ENCODE data around the gene GALNTL6. TPM values are rescaled to one million over a fixed set of nuclear protein-coding genes. Genes with fewer than 3 reads are reported as not detected.

The GALNTL6 gene
- total RNA-seq, 1 experiment from 2014 or later: not detected

DNA sequence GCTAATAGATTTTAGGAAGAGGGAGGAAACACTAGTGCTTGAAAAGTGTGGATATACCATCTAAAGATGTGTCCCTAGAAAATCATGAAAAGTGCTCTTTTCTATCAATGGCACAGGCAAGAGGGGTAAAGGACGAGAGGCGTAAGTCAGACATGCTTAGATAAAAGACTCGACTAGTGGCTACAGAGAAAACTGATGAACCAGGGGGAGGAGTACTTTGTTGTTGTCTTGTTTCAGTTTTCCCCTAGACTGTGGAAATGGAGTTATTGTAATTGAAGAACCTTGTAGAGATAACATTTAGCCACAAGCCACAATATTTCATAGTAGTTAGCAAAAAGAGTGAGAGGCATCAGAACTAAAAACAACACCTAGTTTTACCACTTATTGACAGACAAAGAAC lies 21.4 kb downstream of the GALNTL6 start:
- H3K36me3 ChIP-seq (ENCODE audit: low read depth): no peaks in the 10 kb centered on the region
- intact Hi-C loops (cut with micrococcal nuclease; ENCODE audit: unreplicated experiment): no loop called here
- TF ChIP-seq EZH2 (IDR thresholded peaks at IDR 0.05; ENCODE audit: low read depth): no peak
- TF ChIP-seq, protein P1, sequence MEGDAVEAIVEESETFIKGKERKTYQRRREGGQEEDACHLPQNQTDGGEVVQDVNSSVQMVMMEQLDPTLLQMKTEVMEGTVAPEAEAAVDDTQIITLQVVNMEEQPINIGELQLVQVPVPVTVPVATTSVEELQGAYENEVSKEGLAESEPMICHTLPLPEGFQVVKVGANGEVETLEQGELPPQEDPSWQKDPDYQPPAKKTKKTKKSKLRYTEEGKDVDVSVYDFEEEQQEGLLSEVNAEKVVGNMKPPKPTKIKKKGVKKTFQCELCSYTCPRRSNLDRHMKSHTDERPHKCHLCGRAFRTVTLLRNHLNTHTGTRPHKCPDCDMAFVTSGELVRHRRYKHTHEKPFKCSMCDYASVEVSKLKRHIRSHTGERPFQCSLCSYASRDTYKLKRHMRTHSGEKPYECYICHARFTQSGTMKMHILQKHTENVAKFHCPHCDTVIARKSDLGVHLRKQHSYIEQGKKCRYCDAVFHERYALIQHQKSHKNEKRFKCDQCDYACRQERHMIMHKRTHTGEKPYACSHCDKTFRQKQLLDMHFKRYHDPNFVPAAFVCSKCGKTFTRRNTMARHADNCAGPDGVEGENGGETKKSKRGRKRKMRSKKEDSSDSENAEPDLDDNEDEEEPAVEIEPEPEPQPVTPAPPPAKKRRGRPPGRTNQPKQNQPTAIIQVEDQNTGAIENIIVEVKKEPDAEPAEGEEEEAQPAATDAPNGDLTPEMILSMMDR (conservative IDR thresholded peaks at IDR 0.05): no peak
- no peaks in the 10 kb centered on the region for H3F3A ChIP-seq (ENCODE audit: insufficient read depth, low read depth)
- no peaks in the 10 kb centered on the region for H4K20me1 ChIP-seq (ENCODE audit: insufficient read depth)
- ChIA-PET POLR2A (ENCODE audit: unreplicated experiment) (no interaction called here), CTCF (no interaction called here)
- H3K79me2 ChIP-seq (ENCODE audit: low read depth): no peaks in the 10 kb centered on the region
- no peak for DNase-seq
- no peak overlapping the region for H3K4me3 ChIP-seq
- no peak overlapping the region for H2AFZ ChIP-seq
- no TSS peak for BruUV-seq (replicated peaks)
- no peaks in the 10 kb centered on the region for H3K9me3 ChIP-seq (ENCODE audit: insufficient read depth, low read depth)
- no peaks in the 10 kb centered on the region for H3K9me2 ChIP-seq (ENCODE audit: insufficient read depth)
- H3K4me1 ChIP-seq (replicated peaks; ENCODE audit: insufficient read depth): no peaks in the 10 kb centered on the region
- no peaks in the 10 kb centered on the region for H3K27me3 ChIP-seq (ENCODE audit: insufficient read depth, low read depth)
- no peak overlapping the region for H3K27ac ChIP-seq
- no peak overlapping the region for H3K4me2 ChIP-seq

GRCh38 chr4:171843456-171843855 lies 30.3 kb downstream of the GALNTL6 start:
- POLR2A ChIA-PET (ENCODE audit: unreplicated experiment): no interaction called here
- Histone ChIP-seq H3K36me3 (ENCODE audit: low read depth) (no peaks in the 10 kb centered on the region), H3F3A (ENCODE audit: insufficient read depth, low read depth) (no peaks in the 10 kb centered on the region), H3K27ac (no peak overlapping the region), H3K27me3 (ENCODE audit: insufficient read depth, low read depth) (no peaks in the 10 kb centered on the region), H3K9me3 (ENCODE audit: insufficient read depth, low read depth) (no peaks in the 10 kb centered on the region), H3K9me2 (ENCODE audit: insufficient read depth) (no peaks in the 10 kb centered on the region), H3K4me3 (no peak overlapping the region), H3K79me2 (ENCODE audit: low read depth) (no peaks in the 10 kb centered on the region), H3K4me2 (no peak overlapping the region), H2AFZ (no peak overlapping the region), H3K4me1 (replicated peaks; ENCODE audit: insufficient read depth) (no peaks in the 10 kb centered on the region), H4K20me1 (ENCODE audit: insufficient read depth) (no peaks in the 10 kb centered on the region)
- intact Hi-C loops (cut with micrococcal nuclease; ENCODE audit: unreplicated experiment): no loop called here
- TF ChIP-seq, protein P1 (conservative IDR thresholded peaks at IDR 0.05): no peak
- CTCF ChIA-PET: no interaction called here
- BruUV-seq (replicated peaks): no TSS peak
- no peak for DNase-seq

- ChIA-PET CTCF (no interaction called here), POLR2A (ENCODE audit: unreplicated experiment) (no interaction called here)
These were observed 33.0 kb downstream of the GALNTL6 start for GRCh38 chr4:171846232-171846631.

More at GRCh38 chr4:171846232-171846631, 33.0 kb downstream of the GALNTL6 start:
- H3K4me1 ChIP-seq (replicated peaks; ENCODE audit: insufficient read depth): no peaks in the 10 kb centered on the region
- H3K79me2 ChIP-seq (ENCODE audit: low read depth): no peaks in the 10 kb centered on the region
- no peak overlapping the region for H2AFZ ChIP-seq
- BruUV-seq (replicated peaks): no TSS peak
- no peaks in the 10 kb centered on the region for H3K27me3 ChIP-seq (ENCODE audit: insufficient read depth, low read depth)
- TF ChIP-seq EZH2 (IDR thresholded peaks at IDR 0.05; ENCODE audit: low read depth): no peak
- TF ChIP-seq, protein P1 (conservative IDR thresholded peaks at IDR 0.05): peak; percentile 51
- H3K9me2 ChIP-seq (ENCODE audit: insufficient read depth): no peaks in the 10 kb centered on the region
- intact Hi-C loops (cut with micrococcal nuclease; ENCODE audit: unreplicated experiment): no loop called here
- peak in 1 of 2 experiments; percentile 27 for DNase-seq
- H3K4me3 ChIP-seq: no peak overlapping the region
- no peaks in the 10 kb centered on the region for H4K20me1 ChIP-seq (ENCODE audit: insufficient read depth)
- H3K27ac ChIP-seq: no peak overlapping the region
- no peaks in the 10 kb centered on the region for H3F3A ChIP-seq (ENCODE audit: insufficient read depth, low read depth)
- H3K36me3 ChIP-seq (ENCODE audit: low read depth): no peaks in the 10 kb centered on the region
- H3K4me2 ChIP-seq: no peak overlapping the region
- no peaks in the 10 kb centered on the region for H3K9me3 ChIP-seq (ENCODE audit: insufficient read depth, low read depth)
